H1 (cell line): ENCODE results near the gene NAMPT. TPM values are rescaled to one million over a fixed set of nuclear protein-coding genes. Genes with fewer than 3 reads are reported as not detected.
"Not testable (repeated sequence)": the region's sequence is repeated elsewhere in the genome, so short reads cannot be mapped to it uniquely, and the experiment has no call there.

ENCODE experiments used
- CTCF ChIA-PET: fragments of 300-600 bp; sonication (Branson Sonifier 250); formaldehyde crosslinking; loops from one replicate; lab custom pipeline; 2021; ENCODE audit not compliant: partially characterized antibody; lab: Charles Lee
- POLR2A ChIA-PET: fragments of 300-600 bp; sonication (Branson Sonifier 250); formaldehyde crosslinking; loops from one replicate; lab custom pipeline; 2021; ENCODE audit warnings: inconsistent platforms; ENCODE audit not compliant: partially characterized antibody; lab: Charles Lee
- DNase-seq, 2 experiments: peaks; one replicate each; pipeline versions ENCODE4 v3.0.0 to v3.0.0-alpha.2; 2010 to 2022; ENCODE audit warnings: low spot score in 2 of 2, low read depth in 1 of 2, mixed read lengths in 1 of 2
- FAIRE-seq: peaks from 2 replicates; lab custom pipeline; 2011; peaks lifted over from hg19 to GRCh38; lab: Jason Lieb, UNC
- H2AFZ ChIP-seq: 2 replicates; pipeline ENCODE4 v1.8.1; 2012; ENCODE audit warnings: low read length, inconsistent platforms
- H2AK5ac ChIP-seq: 2 replicates; pipeline ENCODE4 v1.6.1; 2013; ENCODE audit warnings: low read depth, low read length
- H2BK120ac ChIP-seq: replicated peaks from 2 replicates; pipeline ENCODE3; 2013; ENCODE audit warnings: low read depth, low read length, inconsistent platforms
- H2BK12ac ChIP-seq: 2 replicates; pipeline ENCODE4 v1.6.1; 2013; ENCODE audit warnings: low read depth, low read length
- H2BK15ac ChIP-seq: 2 replicates; pipeline ENCODE4 v1.6.1; 2013; ENCODE audit warnings: low read length
- H2BK20ac ChIP-seq: 2 replicates; pipeline ENCODE4 v1.6.1; 2013; ENCODE audit warnings: low read length
- H2BK5ac ChIP-seq: 2 replicates; pipeline ENCODE4 v1.6.1; 2013; ENCODE audit warnings: low read depth, low read length
- H3K14ac ChIP-seq: 2 replicates; pipeline ENCODE4 v1.6.1; 2013; ENCODE audit warnings: inconsistent platforms; ENCODE audit not compliant: insufficient read length
- H3K18ac ChIP-seq: 2 replicates; pipeline ENCODE4 v1.6.1; 2013; ENCODE audit warnings: low read length; ENCODE audit errors: extremely low read depth
- H3K23ac ChIP-seq: 2 replicates; pipeline ENCODE4 v1.6.1; 2013; ENCODE audit warnings: inconsistent platforms; ENCODE audit not compliant: insufficient read length
- H3K23me2 ChIP-seq: 2 replicates; pipeline ENCODE4 v1.6.1; 2013; ENCODE audit warnings: low read depth, low read length
- H3K27ac ChIP-seq: 2 replicates; pipeline ENCODE4 v1.6.1; 2011; ENCODE audit warnings: low read depth, low read length, inconsistent platforms
- H3K27me3 ChIP-seq, 4 experiments: replicated peaks in 1 of 4; 1 replicate in 1 of 4; 2 replicates in 3 of 4; pipeline versions ENCODE4 v1.6.1 to v1.8.1; 2011 to 2013; ENCODE audit warnings: low read length in 3 of 4, mild to moderate bottlenecking in 3 of 4, inconsistent platforms in 2 of 4, mixed read lengths in 2 of 4, moderate library complexity in 1 of 4; ENCODE audit not compliant: control insufficient read depth in 3 of 4, insufficient read depth in 3 of 4; ENCODE audit errors: extremely low read depth in 1 of 4
- H3K36me3 ChIP-seq, 4 experiments: 2 replicates each; pipeline versions ENCODE4 v1.6.1 to v1.8.1; 2011 to 2013; ENCODE audit warnings: mild to moderate bottlenecking in 4 of 4, low read length in 3 of 4, moderate library complexity in 2 of 4, control low read depth in 1 of 4, inconsistent platforms in 1 of 4; ENCODE audit not compliant: insufficient read depth in 4 of 4, control insufficient read depth in 2 of 4
- H3K4ac ChIP-seq: replicated peaks from 2 replicates; pipeline ENCODE3; 2013; ENCODE audit warnings: low read length, low read depth, mixed read lengths, inconsistent platforms; ENCODE audit not compliant: insufficient read length
- H3K4me1 ChIP-seq, 4 experiments: replicated peaks in 1 of 4; 1 replicate in 1 of 4; 2 replicates in 3 of 4; pipeline versions ENCODE4 v1.6.1 to v1.8.1; 2011 to 2013; ENCODE audit warnings: low read length in 3 of 4, inconsistent platforms in 2 of 4, mixed read lengths in 1 of 4; ENCODE audit not compliant: insufficient read depth in 4 of 4, control insufficient read depth in 3 of 4
- H3K4me2 ChIP-seq, 2 experiments: 2 replicates each; pipeline versions ENCODE4 v1.6.1 to v1.8.1; 2011 to 2013; ENCODE audit warnings: low read depth in 2 of 2, low read length in 2 of 2, control low read depth in 1 of 2, inconsistent platforms in 1 of 2, mild to moderate bottlenecking in 1 of 2; ENCODE audit not compliant: insufficient read depth in 1 of 2
- H3K4me3 ChIP-seq, 4 experiments: fragments of 200-600, 300-600 bp in 1 of 4; sonication (generic), shearing (Covaris generic), sonication (Bioruptor Twin) in 1 of 4; 2 replicates each; pipeline versions ENCODE4 v1.5.1 to v1.8.1; 2011 to 2016; ENCODE audit warnings: low read length in 4 of 4, low read depth in 3 of 4, control low read depth in 2 of 4, inconsistent platforms in 2 of 4, mild to moderate bottlenecking in 2 of 4, mixed read lengths in 1 of 4, moderate library complexity in 1 of 4; ENCODE audit not compliant: insufficient read depth in 2 of 4; ENCODE audit errors: extremely low read depth in 1 of 4
- H3K56ac ChIP-seq: replicated peaks from 2 replicates; pipeline ENCODE3; 2013; ENCODE audit warnings: low read depth, mild to moderate bottlenecking, mixed read lengths, low read length, inconsistent platforms; ENCODE audit not compliant: insufficient read length
- H3K79me1 ChIP-seq: 2 replicates; pipeline ENCODE4 v1.6.1; 2013; ENCODE audit warnings: low read depth, low read length, control low read depth
- H3K79me2 ChIP-seq, 2 experiments: 2 replicates each; pipeline versions ENCODE4 v1.6.1 to v1.8.1; 2012 to 2013; ENCODE audit warnings: low read length in 2 of 2, mild to moderate bottlenecking in 2 of 2, inconsistent platforms in 1 of 2; ENCODE audit not compliant: insufficient read depth in 2 of 2, control insufficient read depth in 1 of 2
- H3K9ac ChIP-seq, 4 experiments: replicated peaks in 1 of 4; 1 replicate in 1 of 4; 2 replicates in 3 of 4; pipeline versions ENCODE4 v1.6.1 to v1.8.1; 2011 to 2013; ENCODE audit warnings: low read depth in 3 of 4, low read length in 3 of 4, control low read depth in 2 of 4, mild to moderate bottlenecking in 2 of 4, moderate library complexity in 2 of 4, inconsistent platforms in 1 of 4; ENCODE audit errors: extremely low read depth in 1 of 4
- H3K9me3 ChIP-seq, 2 experiments: 2 replicates each; pipeline versions ENCODE4 v1.6.1 to v1.8.1; 2012 to 2013; ENCODE audit warnings: mild to moderate bottlenecking in 2 of 2, moderate library complexity in 2 of 2, control low read depth in 1 of 2, inconsistent platforms in 1 of 2, low read depth in 1 of 2, low read length in 1 of 2, mixed read lengths in 1 of 2; ENCODE audit not compliant: insufficient read depth in 2 of 2
- H4K20me1 ChIP-seq, 2 experiments: replicated peaks in 1 of 2; 2 replicates each; pipeline versions ENCODE3 to v1.8.1; 2011 to 2013; ENCODE audit warnings: inconsistent platforms in 2 of 2, low read length in 2 of 2, mild to moderate bottlenecking in 1 of 2; ENCODE audit not compliant: insufficient read depth in 2 of 2, control insufficient read depth in 1 of 2
- H4K5ac ChIP-seq: 2 replicates; pipeline ENCODE4 v1.6.1; 2013; ENCODE audit warnings: low read length, low read depth, mixed read lengths, inconsistent platforms; ENCODE audit not compliant: insufficient read length
- H4K8ac ChIP-seq: 2 replicates; pipeline ENCODE4 v1.8.0; 2013; ENCODE audit warnings: mild to moderate bottlenecking, moderate library complexity, low read length, inconsistent platforms; ENCODE audit not compliant: insufficient read depth; ENCODE audit errors: extremely low read depth
- H4K91ac ChIP-seq: replicated peaks from 2 replicates; pipeline ENCODE3; 2013; ENCODE audit warnings: low read length, mixed read lengths, inconsistent platforms; ENCODE audit not compliant: insufficient read length
- WGBS, 2 experiments: shearing (Covaris generic) in 1 of 2; methylation state at CpG; one replicate each; pipeline versions ENCODE4 v1.1.6 to v1.1.7; 2013 to 2015; ENCODE audit warnings: low lambda C conversion rate in 2 of 2, mixed read lengths in 2 of 2, inconsistent platforms in 1 of 2, low coverage in 1 of 2, missing lambda C conversion rate in 1 of 2; ENCODE audit not compliant: insufficient replicate concordance in 2 of 2, insufficient coverage in 1 of 2, insufficient read length in 1 of 2; ENCODE audit errors: extremely low coverage in 1 of 2, missing lambda C conversion rate in 1 of 2; 5-methylcytosine and 5-hydroxymethylcytosine counted together
- polyA plus RNA-seq, 7 experiments: library from polyadenylated mRNA; depleted of rRNA in 3 of 7; stranded (reverse) in 5 of 7; unstranded in 2 of 7; fragments of >200 nt in 5 of 7; fragments of 200-250 nt in 2 of 7; gene quantifications; 1 replicate in 5 of 7; 2 replicates in 1 of 7; 4 replicates in 1 of 7; pipeline versions ENCODE4 v1.2.1 to v1.2.3, GENCODE V29; 2011 to 2013; ENCODE audit warnings: missing spikeins in 2 of 7, mixed read lengths in 2 of 7
- total RNA-seq: library from RNA; stranded (reverse); fragmentation: NEBNext Ultra II Directional; extraction: Animal tissue kit (Norgen Biotek cat#: 25700); gene quantifications from 2 replicates; pipeline ENCODE4 v1.2.1, GENCODE V29; 2021

Gene NAMPT
- total and polyA plus RNA-seq, 2 of the 8 experiments (the other 6 are each of a cell fraction or from before 2014, with no cell fraction given): 15.4 to 95.9 TPM

DNA sequence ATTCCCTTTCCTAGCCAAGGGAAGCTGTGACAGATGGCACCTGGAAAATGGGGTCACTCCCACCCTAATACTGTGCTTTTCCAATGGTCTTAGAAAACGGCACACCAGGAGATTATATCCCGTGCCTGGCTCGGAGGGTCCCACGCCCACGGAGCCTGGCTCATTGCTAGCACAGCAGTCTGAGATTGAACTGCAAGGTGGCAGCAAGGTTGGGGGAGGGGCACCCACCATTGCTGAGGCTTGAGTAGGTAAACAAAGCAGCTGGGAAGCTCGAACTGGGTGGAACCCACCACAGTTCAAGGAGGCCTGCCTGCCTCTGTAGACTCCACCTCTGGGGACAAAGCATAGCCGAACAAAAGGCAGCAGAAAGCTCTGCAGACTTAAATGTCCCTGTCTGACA is 75.8 kb downstream of the NAMPT start:
- H2BK20ac ChIP-seq, H3K14ac ChIP-seq, H3K27me3 ChIP-seq, H2BK15ac ChIP-seq, H2BK5ac ChIP-seq, H3K56ac ChIP-seq, H4K20me1 ChIP-seq, H3K4me1 ChIP-seq, POLR2A ChIA-PET, H2BK120ac ChIP-seq, H4K91ac ChIP-seq, H2BK12ac ChIP-seq, H2AK5ac ChIP-seq, H3K18ac ChIP-seq, H3K23ac ChIP-seq, H3K36me3 ChIP-seq, H3K9ac ChIP-seq, H4K5ac ChIP-seq, H3K27ac ChIP-seq, H3K79me2 ChIP-seq, DNase-seq, H3K79me1 ChIP-seq, H3K23me2 ChIP-seq, H4K8ac ChIP-seq, H3K4me3 ChIP-seq, H3K4ac ChIP-seq, CTCF ChIA-PET, H2AFZ ChIP-seq, H3K4me2 ChIP-seq, FAIRE-seq: not testable (repeated sequence)
- peaks cover 14 to 18% of the 10 kb centered on the region in 2 experiments for H3K9me3 ChIP-seq
- 97% methylated on average over 7 of the region's 7 CpGs; no CpG with 5 or more reads in 1 of the 2 experiments for WGBS, 2 experiments
